Activated CD4-positive, alpha-beta T cell treated with anti-CD3 and anti-CD28 coated beads for 36 hours (primary cell): ENCODE data around the gene FIGNL1. TPM values are rescaled to one million over a fixed set of nuclear protein-coding genes. Genes with fewer than 3 reads are reported as not detected.

Source experiments
- ATAC-seq: fragments of 200-7000 bp; cut with Tn5 transposase; one replicate; pipeline ENCODE4 v1.10.0; 2021; ENCODE audit warnings: mild to moderate bottlenecking, moderate library complexity
- CTCF ChIA-PET: fragments of 350-600 bp; sonication (Branson Sonifier 250); formaldehyde crosslinking; loops from one replicate; lab custom pipeline; 2021; ENCODE audit warnings: antibody characterized with exemption; lab: Charles Lee
- POLR2A ChIA-PET: fragments of 350-600 bp; sonication (Branson Sonifier 250); formaldehyde crosslinking; loops from one replicate; lab custom pipeline; 2021; ENCODE audit warnings: antibody characterized with exemption, inconsistent platforms; lab: Charles Lee
- DNase-seq: peaks from one replicate; pipeline ENCODE4 v3.0.0-alpha.2; 2020
- H3K27ac Mint-ChIP-seq: one replicate; pipeline ENCODE4 v1.8.0; 2021; ENCODE audit warnings: mixed read lengths
- H3K27me3 Mint-ChIP-seq: one replicate; pipeline ENCODE4 v1.8.0; 2021; ENCODE audit warnings: mixed read lengths
- H3K36me3 Mint-ChIP-seq: one replicate; pipeline ENCODE4 v1.8.0; 2021; ENCODE audit warnings: low read depth, mixed read lengths
- H3K4me1 Mint-ChIP-seq: one replicate; pipeline ENCODE4 v1.8.0; 2021; ENCODE audit warnings: mixed read lengths
- H3K4me3 Mint-ChIP-seq: one replicate; pipeline ENCODE4 v1.8.0; 2021; ENCODE audit warnings: mild to moderate bottlenecking, moderate library complexity, mixed read lengths
- H3K9me3 Mint-ChIP-seq: one replicate; pipeline ENCODE4 v1.8.0; 2021; ENCODE audit warnings: low read depth, mixed read lengths
- intact Hi-C, 2 experiments: fragments of 100-400 bp; cut with DNase I in 1 of 2; cut with micrococcal nuclease in 1 of 2; formaldehyde crosslinking; loops; one replicate each; pipeline versions ENCODE4 v1.14.2 to v1.15.1; 2022 to 2024; cut with DNase I, micrococcal nuclease
- total RNA-seq, 2 experiments: library from RNA; stranded (reverse); gene quantifications; one replicate each; pipeline ENCODE4 v1.2.3, GENCODE V29; 2021

Gene FIGNL1
- total RNA-seq, 2 experiments from 2014 or later: 46.9 to 49.3 TPM

DNA sequence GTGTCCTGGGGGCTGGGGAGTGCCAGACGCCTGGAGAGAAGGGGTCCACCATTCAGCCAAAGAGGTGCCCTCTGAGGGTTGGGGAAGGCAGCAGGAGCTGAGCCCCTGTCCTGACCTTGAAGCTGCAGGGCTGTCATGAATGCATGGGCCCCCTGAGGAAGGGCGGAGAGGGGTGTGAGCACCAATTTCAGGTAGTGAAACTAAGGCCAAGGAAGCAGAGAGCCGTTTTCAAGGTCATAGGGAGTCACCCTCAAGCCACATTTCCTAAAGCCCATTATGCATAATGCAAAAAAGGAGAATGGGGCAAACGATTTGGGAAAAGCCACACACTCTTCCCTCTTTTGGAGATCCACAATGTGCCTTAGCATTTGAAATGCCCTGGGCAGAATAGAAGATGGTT is 37.2 kb downstream of the FIGNL1 start:
- H3K9me3 Mint-ChIP-seq: no peaks in the 10 kb centered on the region
- no peaks in the 10 kb centered on the region for H3K27me3 Mint-ChIP-seq
- H3K27ac Mint-ChIP-seq: no peak overlapping the region

DNA sequence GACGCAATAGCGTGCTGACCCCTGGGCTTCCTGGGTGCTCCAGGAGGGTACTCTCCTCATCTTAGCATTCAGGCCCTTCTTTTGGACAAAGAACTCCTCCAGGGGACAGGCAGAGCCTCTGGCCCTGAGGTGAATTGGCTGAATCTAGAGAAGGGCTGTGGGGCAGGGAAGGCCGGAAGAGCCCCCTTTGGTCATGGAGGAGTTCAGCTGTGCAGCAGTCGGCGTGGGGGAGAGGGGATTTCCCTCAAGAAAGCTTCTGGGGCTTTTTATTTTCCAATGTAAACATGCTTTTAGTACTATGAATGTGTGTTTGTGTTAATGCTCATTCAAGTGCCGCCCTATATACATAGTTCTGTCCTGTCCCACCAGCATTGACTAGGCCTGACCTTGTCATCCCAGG is 38.8 kb downstream of the FIGNL1 start:
- H3K4me1 Mint-ChIP-seq: peaks cover 51% of the 10 kb centered on the region
- H3K36me3 Mint-ChIP-seq: no peaks in the 10 kb centered on the region
- ChIA-PET CTCF (interaction anchor here (0.6 to 1.4 kb wide), 6 partner anchors 9 to 316 kb away, joined by 3 to 6 read pairs (median 3); no protein-coding TSS in a partner anchor), POLR2A (interaction anchor here (0.7 to 1.1 kb wide), 2 partner anchors 8 to 32 kb away, joined by 3 to 6 read pairs; no protein-coding TSS in a partner anchor)
- ATAC-seq: no peak
- intact Hi-C loops: no loop called here
- no peak overlapping the region for H3K4me3 Mint-ChIP-seq
- no peaks in the 10 kb centered on the region for H3K9me3 Mint-ChIP-seq
- no peaks in the 10 kb centered on the region for H3K27me3 Mint-ChIP-seq
- no peak for DNase-seq
- no peak overlapping the region for H3K27ac Mint-ChIP-seq

More for the DNA sequence above, 37.2 kb downstream of the FIGNL1 start:
- intact Hi-C loops: no loop called here
- ChIA-PET CTCF (interaction anchor here (0.7 to 1.4 kb wide), 3 partner anchors 9 to 137 kb away, joined by 3 read pairs; no protein-coding TSS in a partner anchor), POLR2A (no interaction called here)
- Mint-ChIP-seq H3K4me3 (no peak overlapping the region), H3K36me3 (no peaks in the 10 kb centered on the region), H3K4me1 (peaks cover 50% of the 10 kb centered on the region)
- DNase-seq (no peak), ATAC-seq (no peak)

GRCh38 chr7:50409856-50410745 is 40.0 kb downstream of the FIGNL1 start:
- H3K4me1 Mint-ChIP-seq: peaks cover 52% of the 10 kb centered on the region
- peaks cover 1% of the 10 kb centered on the region for H3K36me3 Mint-ChIP-seq
- intact Hi-C loops: no loop called here
- DNase-seq (peak; percentile 34), ATAC-seq (peak; percentile 30)
- no peak overlapping the region for H3K4me3 Mint-ChIP-seq
- ChIA-PET CTCF (interaction anchor here (1.0 to 1.4 kb wide), 3 partner anchors 10 to 35 kb away, joined by 3 to 6 read pairs (median 3); no protein-coding TSS in a partner anchor), POLR2A (interaction anchor here (1.1 kb wide), 1 partner anchor 31 kb away, joined by 6 read pairs; no protein-coding TSS in a partner anchor)
- no peaks in the 10 kb centered on the region for H3K27me3 Mint-ChIP-seq
- no peaks in the 10 kb centered on the region for H3K9me3 Mint-ChIP-seq
- H3K27ac Mint-ChIP-seq: peak overlapping the region; percentile 7

- DNase-seq (no peak), ATAC-seq (peak; percentile 19)
- Mint-ChIP-seq H3K27ac (no peak overlapping the region), H3K4me3 (no peak overlapping the region), H3K9me3 (no peaks in the 10 kb centered on the region), H3K27me3 (no peaks in the 10 kb centered on the region), H3K36me3 (peaks cover 28% of the 10 kb centered on the region), H3K4me1 (peaks cover 83% of the 10 kb centered on the region)
- intact Hi-C loops: no loop called here
- POLR2A ChIA-PET: interaction anchor here (0.5 to 0.6 kb wide), 2 partner anchors 188 to 714 kb away, joined by 3 read pairs; no protein-coding TSS in a partner anchor
- CTCF ChIA-PET: interaction anchor here (0.6 to 1.6 kb wide), 6 partner anchors 9 to 349 kb away, joined by 3 to 17 read pairs (median 4); no protein-coding TSS in a partner anchor
These were observed 43.2 kb downstream of the FIGNL1 start for GRCh38 chr7:50406935-50407334.

DNA sequence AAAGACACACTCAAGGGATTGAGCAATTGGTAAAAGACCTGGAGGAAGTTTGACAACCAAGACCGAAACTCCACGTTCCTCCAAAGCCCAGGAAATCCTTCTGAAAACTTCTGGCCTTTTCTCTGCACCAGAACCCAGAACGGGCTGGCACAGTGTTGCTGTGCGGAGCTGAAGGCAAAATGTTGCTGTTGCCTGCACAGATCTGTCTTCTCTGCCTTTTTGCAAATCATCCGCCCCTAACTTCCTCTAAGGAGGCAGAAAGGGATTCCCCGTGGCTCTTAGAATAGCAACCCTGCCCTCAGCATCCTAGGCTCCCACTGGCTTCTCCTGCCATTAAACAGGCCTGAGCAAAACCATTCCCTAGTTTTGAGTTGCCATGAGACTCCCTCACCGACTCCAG is 44.9 kb downstream of the FIGNL1 start:
- intact Hi-C loops: no loop called here
- Mint-ChIP-seq H3K36me3 (peaks cover 45% of the 10 kb centered on the region), H3K27ac (peak overlapping the region; percentile 69), H3K4me1 (peaks cover 84% of the 10 kb centered on the region), H3K9me3 (no peaks in the 10 kb centered on the region), H3K4me3 (no peak overlapping the region), H3K27me3 (no peaks in the 10 kb centered on the region)
- ChIA-PET CTCF (interaction anchor here (1.3 kb wide), 1 partner anchor 13 kb away, joined by 6 read pairs; no protein-coding TSS in a partner anchor), POLR2A (no interaction called here)
- no peak for DNase-seq
- no peak for ATAC-seq

DNA sequence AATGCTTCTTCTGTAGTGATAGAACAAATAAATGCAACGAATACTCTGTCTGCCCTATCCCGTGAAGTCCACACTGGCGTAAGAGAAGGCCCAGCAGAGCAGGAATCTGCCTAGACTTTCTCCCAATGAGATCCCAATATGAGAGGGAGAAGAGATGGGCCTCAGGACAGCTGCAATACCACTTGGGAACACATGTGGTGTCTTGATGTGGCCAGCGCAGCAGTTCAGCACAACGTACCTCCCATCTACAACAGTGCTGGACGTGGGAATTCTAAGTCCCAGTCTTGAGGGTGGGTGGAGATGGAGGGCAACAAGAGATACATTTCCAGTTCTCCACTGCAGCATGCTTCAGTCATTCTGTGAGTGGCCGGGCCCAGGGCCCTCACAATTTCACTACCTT is 45.8 kb downstream of the FIGNL1 start:
- Mint-ChIP-seq H3K4me1 (peaks cover 80% of the 10 kb centered on the region), H3K9me3 (no peaks in the 10 kb centered on the region), H3K4me3 (no peak overlapping the region), H3K36me3 (peaks cover 53% of the 10 kb centered on the region), H3K27ac (peak overlapping the region; percentile 32), H3K27me3 (no peaks in the 10 kb centered on the region)
- DNase-seq (no peak), ATAC-seq (peak; percentile 17)
- ChIA-PET POLR2A (no interaction called here), CTCF (interaction anchor here (1.0 to 1.1 kb wide), 2 partner anchors 9 to 14 kb away, joined by 3 read pairs; no protein-coding TSS in a partner anchor)
- intact Hi-C loops: no loop called here

- intact Hi-C loops: no loop called here
- Mint-ChIP-seq H3K36me3 (peaks cover 83% of the 10 kb centered on the region), H3K4me3 (no peak overlapping the region), H3K27ac (no peak overlapping the region), H3K27me3 (no peaks in the 10 kb centered on the region), H3K9me3 (no peaks in the 10 kb centered on the region), H3K4me1 (peaks cover 83% of the 10 kb centered on the region)
- ChIA-PET POLR2A (no interaction called here), CTCF (interaction anchor here (1.0 kb wide), 1 partner anchor 15 kb away, joined by 4 read pairs; no protein-coding TSS in a partner anchor)
- ATAC-seq: no peak
- DNase-seq: no peak
These were observed 50.0 kb downstream of the FIGNL1 start for GRCh38 chr7:50400114-50400513.

- intact Hi-C loops: no loop called here
These were observed 50.5 kb downstream of the FIGNL1 start for GRCh38 chr7:50399635-50400034.

GRCh38 chr7:50399206-50399605 is 50.9 kb downstream of the FIGNL1 start:
- Mint-ChIP-seq H3K27me3 (no peaks in the 10 kb centered on the region), H3K36me3 (peaks cover 87% of the 10 kb centered on the region), H3K9me3 (no peaks in the 10 kb centered on the region), H3K4me3 (no peak overlapping the region), H3K4me1 (peaks cover 80% of the 10 kb centered on the region), H3K27ac (no peak overlapping the region)
- ChIA-PET CTCF (interaction anchor here (1.0 to 1.3 kb wide), 2 partner anchors 199 to 257 kb away, joined by 3 read pairs; no protein-coding TSS in a partner anchor), POLR2A (no interaction called here)
- ATAC-seq (no peak), DNase-seq (no peak)
- intact Hi-C loops: no loop called here

More at GRCh38 chr7:50399635-50400034, 50.5 kb downstream of the FIGNL1 start:
- no peak overlapping the region for H3K27ac Mint-ChIP-seq
- no peak for ATAC-seq
- H3K27me3 Mint-ChIP-seq: no peaks in the 10 kb centered on the region
- H3K4me1 Mint-ChIP-seq: peaks cover 80% of the 10 kb centered on the region
- H3K36me3 Mint-ChIP-seq: peaks cover 86% of the 10 kb centered on the region
- H3K4me3 Mint-ChIP-seq: no peak overlapping the region
- CTCF ChIA-PET: interaction anchor here (1.0 kb wide), 1 partner anchor 16 kb away, joined by 4 read pairs; no protein-coding TSS in a partner anchor
- no peak for DNase-seq
- POLR2A ChIA-PET: no interaction called here
- no peaks in the 10 kb centered on the region for H3K9me3 Mint-ChIP-seq

DNA sequence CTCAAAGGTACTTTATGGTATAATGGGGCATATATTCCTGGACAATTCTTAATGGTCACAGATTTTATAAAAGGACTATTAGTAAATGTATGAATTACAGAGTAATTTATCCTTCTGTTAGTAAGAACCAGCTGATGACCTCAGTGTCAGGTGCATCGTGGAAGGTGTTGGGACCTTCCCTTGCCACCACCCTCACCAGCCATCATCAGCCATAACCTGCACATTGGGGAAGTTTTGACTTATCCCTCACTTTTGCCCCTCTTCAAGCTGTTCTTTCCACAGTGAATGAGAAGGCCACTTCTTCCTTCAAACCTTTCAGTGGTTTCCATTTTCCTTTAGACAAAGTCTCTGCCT is 52.2 kb downstream of the FIGNL1 start:
- H3K27ac Mint-ChIP-seq: peak overlapping the region; percentile 82
- H3K36me3 Mint-ChIP-seq: peaks cover 87% of the 10 kb centered on the region
- ATAC-seq: no peak
- DNase-seq: no peak
- H3K9me3 Mint-ChIP-seq: no peaks in the 10 kb centered on the region
- intact Hi-C loops: loop anchor here (1.0 kb wide), 3 partner anchors 26 to 189 kb away; partner anchors contain the start of gene FIGNL1 (in 1 of the 2)
- ChIA-PET POLR2A (interaction anchor here (1.0 kb wide), 2 partner anchors 26 to 50 kb away, joined by 3 read pairs; no protein-coding TSS in a partner anchor), CTCF (interaction anchor here (0.6 to 1.6 kb wide), 11 partner anchors 9 to 299 kb away, joined by 3 to 5 read pairs (median 3); no protein-coding TSS in a partner anchor)
- peak overlapping the region; percentile 4 for H3K4me3 Mint-ChIP-seq
- peaks cover 80% of the 10 kb centered on the region for H3K4me1 Mint-ChIP-seq
- H3K27me3 Mint-ChIP-seq: no peaks in the 10 kb centered on the region
